HepG2 (cell line): Measurements from ENCODE around the gene WWC2. TPM values are rescaled to one million over a fixed set of nuclear protein-coding genes. Genes with fewer than 3 reads are reported as not detected.

ENCODE experiments used
- ARNT2 ChIP-seq: sonication (generic); formaldehyde crosslinking; IDR thresholded peaks from 2 replicates; pipeline ENCODE4 v1.8.0; 2022; ENCODE audit warnings: mild to moderate bottlenecking, low read depth, missing genetic modification reagents, moderate library complexity
- ASH2L ChIP-seq: fragments of 300-600, 200-600 bp; sonication (generic); IDR thresholded peaks from 2 replicates; pipeline ENCODE4 v1.7.0; 2017; ENCODE audit warnings: low read depth, mild to moderate bottlenecking, moderate library complexity, mixed read lengths, low read length; ENCODE audit not compliant: insufficient read length
- EEA1 ChIP-seq: sonication (generic); formaldehyde crosslinking; IDR thresholded peaks from 2 replicates; pipeline ENCODE4 v1.5.1; 2020; ENCODE audit warnings: mild to moderate bottlenecking, missing genetic modification reagents, borderline replicate concordance
- HCFC1 ChIP-seq: fragments of 150-350 bp; IDR thresholded peaks from 2 replicates; pipeline ENCODE4 v1.6.1; 2014; ENCODE audit warnings: low read depth, low read length
- HDAC2 ChIP-seq: sonication (generic); formaldehyde crosslinking; IDR thresholded peaks from 2 replicates; pipeline ENCODE4 v1.4.0; 2020; ENCODE audit warnings: missing genetic modification reagents
- HIVEP1 ChIP-seq: sonication (generic); formaldehyde crosslinking; IDR thresholded peaks from 2 replicates; pipeline ENCODE4 v1.4.0; 2020; ENCODE audit warnings: mild to moderate bottlenecking, missing genetic modification reagents
- HNF4G ChIP-seq, 2 experiments: sonication (generic) in 1 of 2; formaldehyde crosslinking in 1 of 2; IDR thresholded peaks; 2 replicates each; pipeline versions ENCODE4 v1.4.0 to v1.6.1; 2011 to 2020; ENCODE audit warnings: borderline replicate concordance in 2 of 2, low read depth in 2 of 2, mild to moderate bottlenecking in 2 of 2, low read length in 1 of 2, missing genetic modification reagents in 1 of 2, moderate library complexity in 1 of 2
- KDM5A ChIP-seq: fragments of 200-600 bp; sonication (generic); IDR thresholded peaks from 2 replicates; pipeline ENCODE4 v1.7.0; 2018; ENCODE audit warnings: antibody characterized with exemption, mild to moderate bottlenecking, low read length, borderline replicate concordance
- MED8 ChIP-seq: sonication (generic); formaldehyde crosslinking; IDR thresholded peaks from 2 replicates; pipeline ENCODE4 v1.8.1; 2023; ENCODE audit warnings: mild to moderate bottlenecking, missing genetic modification reagents; ENCODE audit not compliant: insufficient replicate concordance
- MEIS1 ChIP-seq: sonication (generic); formaldehyde crosslinking; IDR thresholded peaks from 2 replicates; pipeline ENCODE4 v1.9.0; 2021; ENCODE audit warnings: mild to moderate bottlenecking, missing genetic modification reagents, moderate library complexity, borderline replicate concordance
- MXI1 ChIP-seq: IDR thresholded peaks from 3 replicates; pipeline ENCODE4 v1.6.1; 2012; ENCODE audit warnings: low read depth, low read length, inconsistent platforms, borderline replicate concordance
- NFIC ChIP-seq: IDR thresholded peaks from 2 replicates; pipeline ENCODE4 v1.6.1; 2012; ENCODE audit warnings: mild to moderate bottlenecking, low read length, inconsistent platforms
- SAP130 ChIP-seq: IDR thresholded peaks from 2 replicates; pipeline ENCODE4 v1.6.1; 2016; ENCODE audit warnings: low read depth
- SIX4 ChIP-seq: sonication (generic); formaldehyde crosslinking; IDR thresholded peaks from 2 replicates; pipeline ENCODE4 v1.4.0; 2020; ENCODE audit warnings: missing genetic modification reagents
- ZFP90 ChIP-seq: sonication (generic); formaldehyde crosslinking; IDR thresholded peaks from 2 replicates; pipeline ENCODE4 v1.8.0; 2022; ENCODE audit warnings: missing genetic modification reagents, mild to moderate bottlenecking, inconsistent platforms, borderline replicate concordance
- ZNF761 ChIP-seq: sonication (generic); formaldehyde crosslinking; conservative IDR thresholded peaks from 2 replicates; pipeline ENCODE4 v1.4.0; 2020; ENCODE audit warnings: mild to moderate bottlenecking, missing genetic modification reagents
- ZNF777 ChIP-seq: sonication (generic); formaldehyde crosslinking; IDR thresholded peaks from 2 replicates; pipeline ENCODE4 v1.4.0; 2020; ENCODE audit warnings: missing genetic modification reagents
- polyA plus RNA-seq, 8 experiments: library from polyadenylated mRNA; depleted of rRNA in 3 of 8; stranded (reverse) in 7 of 8; unstranded in 1 of 8; fragments of >200 nt; fragmentation: Illumina TruSeq in 4 of 8; extraction: Trizol in 4 of 8; gene quantifications; 2 replicates each; pipeline versions ENCODE4 v1.2.1 to v1.2.3, GENCODE V29; 2011 to 2016; ENCODE audit warnings: low read depth in 4 of 8, missing spikeins in 1 of 8, mixed read lengths in 1 of 8; ENCODE audit not compliant: insufficient read depth in 1 of 8
- total RNA-seq, 5 experiments: library from RNA; depleted of rRNA; stranded (reverse); fragments of >200 nt; fragmentation: Illumina TruSeq; extraction: Trizol; gene quantifications; 2 replicates each; pipeline ENCODE4 v1.2.3, GENCODE V29; 2016; ENCODE audit warnings: low read depth in 1 of 5
- TF ChIP-seq, protein P1 (sequence below): sonication (generic); formaldehyde crosslinking; IDR thresholded peaks from 2 replicates; pipeline ENCODE4 v1.5.1; 2020; ENCODE audit warnings: mild to moderate bottlenecking, missing genetic modification reagents, borderline replicate concordance
- TF ChIP-seq, protein P2 (sequence below): sonication (generic); formaldehyde crosslinking; IDR thresholded peaks from 2 replicates; pipeline ENCODE4 v1.5.0; 2020; ENCODE audit warnings: mild to moderate bottlenecking, missing genetic modification reagents

Gene WWC2
- total and polyA plus RNA-seq, 2 of the 13 experiments (the other 11 are each of a cell fraction or from before 2014, with no cell fraction given) = 40.0 to 50.1 TPM

DNA sequence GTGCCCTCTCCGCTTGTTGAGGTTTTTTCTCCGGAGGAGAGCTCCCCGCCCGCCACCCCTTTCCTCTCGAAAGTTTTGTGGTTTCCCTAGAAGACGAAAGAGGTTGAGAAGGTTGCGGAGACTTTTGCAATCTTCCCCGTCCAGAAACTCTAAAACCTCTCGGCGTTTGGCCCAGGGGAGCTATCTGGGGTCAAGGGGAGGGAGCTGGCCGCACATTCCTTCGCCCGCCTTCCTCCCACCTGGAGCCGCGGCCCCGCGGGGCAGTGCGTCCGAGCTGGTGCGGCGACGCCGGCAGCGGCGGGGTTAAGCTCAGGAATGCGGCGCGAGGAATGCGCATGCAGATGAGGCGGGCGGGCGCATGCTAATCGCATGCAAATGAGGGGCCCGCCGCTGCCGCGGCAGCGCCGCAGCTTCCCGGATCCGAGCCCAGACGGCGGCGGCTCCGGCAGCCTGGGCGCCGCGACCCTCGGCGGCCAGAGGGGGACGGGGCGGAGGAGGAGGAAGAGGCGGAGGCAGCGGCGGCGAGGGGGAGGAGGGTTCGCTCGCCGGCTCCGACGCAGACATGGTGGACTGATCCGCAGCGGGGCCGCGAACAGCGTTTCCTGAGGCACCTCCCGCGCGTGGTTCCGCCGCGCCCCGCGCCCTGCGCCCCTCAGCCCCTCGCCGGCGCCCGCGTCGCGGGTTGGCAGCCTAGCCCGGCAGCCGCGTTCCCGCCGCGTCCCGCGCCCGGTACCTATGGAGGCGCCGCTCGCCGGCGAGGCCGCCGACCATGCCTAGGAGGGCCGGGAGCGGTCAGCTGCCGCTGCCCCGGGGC lies at the start of gene WWC2 (continued):
- TF ChIP-seq MXI1 (peak; percentile 84; the same call in 2 of the 3 replicates), NFIC (no peak), HDAC2 (CRISPR knock-in tag) (peak; percentile 82), MED8 (no peak), HNF4G (IDR thresholded peaks at IDR 0.05; ENCODE audit: borderline replicate concordance, low read depth, low read length) (peak; percentile 42; the same call in 1 of the 2 replicates), HNF4G (CRISPR knock-in tag; IDR thresholded peaks at IDR 0.05; ENCODE audit: borderline replicate concordance, low read depth) (no peak), KDM5A (peak; percentile 28; the same call in 1 of the 2 replicates), HCFC1 (peak; percentile 11; the same call in 1 of the 2 replicates), ZFP90 (CRISPR knock-in tag) (peak; percentile 21; the same call in 1 of the 2 replicates), SIX4 (peak; percentile 23; the same call in 1 of the 2 replicates), EEA1 (CRISPR knock-in tag) (no peak; the same call in 1 of the 2 replicates), ZNF777 (CRISPR knock-in tag) (peak; percentile 86), ASH2L (peak; percentile 94), HIVEP1 (peak; percentile 86), ZNF761 (0 out of 2 replicates have a peak, but pooled peaks have one; percentile 26), MEIS1 (CRISPR knock-in tag) (0 out of 2 replicates have a peak, but pooled peaks have one; percentile 57), SAP130 (CRISPR knock-in tag) (peak; percentile 94), ARNT2 (CRISPR knock-in tag) (peak; percentile 83)
- TF ChIP-seq, protein P1, sequence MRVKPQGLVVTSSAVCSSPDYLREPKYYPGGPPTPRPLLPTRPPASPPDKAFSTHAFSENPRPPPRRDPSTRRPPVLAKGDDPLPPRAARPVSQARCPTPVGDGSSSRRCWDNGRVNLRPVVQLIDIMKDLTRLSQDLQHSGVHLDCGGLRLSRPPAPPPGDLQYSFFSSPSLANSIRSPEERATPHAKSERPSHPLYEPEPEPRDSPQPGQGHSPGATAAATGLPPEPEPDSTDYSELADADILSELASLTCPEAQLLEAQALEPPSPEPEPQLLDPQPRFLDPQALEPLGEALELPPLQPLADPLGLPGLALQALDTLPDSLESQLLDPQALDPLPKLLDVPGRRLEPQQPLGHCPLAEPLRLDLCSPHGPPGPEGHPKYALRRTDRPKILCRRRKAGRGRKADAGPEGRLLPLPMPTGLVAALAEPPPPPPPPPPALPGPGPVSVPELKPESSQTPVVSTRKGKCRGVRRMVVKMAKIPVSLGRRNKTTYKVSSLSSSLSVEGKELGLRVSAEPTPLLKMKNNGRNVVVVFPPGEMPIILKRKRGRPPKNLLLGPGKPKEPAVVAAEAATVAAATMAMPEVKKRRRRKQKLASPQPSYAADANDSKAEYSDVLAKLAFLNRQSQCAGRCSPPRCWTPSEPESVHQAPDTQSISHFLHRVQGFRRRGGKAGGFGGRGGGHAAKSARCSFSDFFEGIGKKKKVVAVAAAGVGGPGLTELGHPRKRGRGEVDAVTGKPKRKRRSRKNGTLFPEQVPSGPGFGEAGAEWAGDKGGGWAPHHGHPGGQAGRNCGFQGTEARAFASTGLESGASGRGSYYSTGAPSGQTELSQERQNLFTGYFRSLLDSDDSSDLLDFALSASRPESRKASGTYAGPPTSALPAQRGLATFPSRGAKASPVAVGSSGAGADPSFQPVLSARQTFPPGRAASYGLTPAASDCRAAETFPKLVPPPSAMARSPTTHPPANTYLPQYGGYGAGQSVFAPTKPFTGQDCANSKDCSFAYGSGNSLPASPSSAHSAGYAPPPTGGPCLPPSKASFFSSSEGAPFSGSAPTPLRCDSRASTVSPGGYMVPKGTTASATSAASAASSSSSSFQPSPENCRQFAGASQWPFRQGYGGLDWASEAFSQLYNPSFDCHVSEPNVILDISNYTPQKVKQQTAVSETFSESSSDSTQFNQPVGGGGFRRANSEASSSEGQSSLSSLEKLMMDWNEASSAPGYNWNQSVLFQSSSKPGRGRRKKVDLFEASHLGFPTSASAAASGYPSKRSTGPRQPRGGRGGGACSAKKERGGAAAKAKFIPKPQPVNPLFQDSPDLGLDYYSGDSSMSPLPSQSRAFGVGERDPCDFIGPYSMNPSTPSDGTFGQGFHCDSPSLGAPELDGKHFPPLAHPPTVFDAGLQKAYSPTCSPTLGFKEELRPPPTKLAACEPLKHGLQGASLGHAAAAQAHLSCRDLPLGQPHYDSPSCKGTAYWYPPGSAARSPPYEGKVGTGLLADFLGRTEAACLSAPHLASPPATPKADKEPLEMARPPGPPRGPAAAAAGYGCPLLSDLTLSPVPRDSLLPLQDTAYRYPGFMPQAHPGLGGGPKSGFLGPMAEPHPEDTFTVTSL (CRISPR knock-in tag) = no peak
- TF ChIP-seq, protein P2, sequence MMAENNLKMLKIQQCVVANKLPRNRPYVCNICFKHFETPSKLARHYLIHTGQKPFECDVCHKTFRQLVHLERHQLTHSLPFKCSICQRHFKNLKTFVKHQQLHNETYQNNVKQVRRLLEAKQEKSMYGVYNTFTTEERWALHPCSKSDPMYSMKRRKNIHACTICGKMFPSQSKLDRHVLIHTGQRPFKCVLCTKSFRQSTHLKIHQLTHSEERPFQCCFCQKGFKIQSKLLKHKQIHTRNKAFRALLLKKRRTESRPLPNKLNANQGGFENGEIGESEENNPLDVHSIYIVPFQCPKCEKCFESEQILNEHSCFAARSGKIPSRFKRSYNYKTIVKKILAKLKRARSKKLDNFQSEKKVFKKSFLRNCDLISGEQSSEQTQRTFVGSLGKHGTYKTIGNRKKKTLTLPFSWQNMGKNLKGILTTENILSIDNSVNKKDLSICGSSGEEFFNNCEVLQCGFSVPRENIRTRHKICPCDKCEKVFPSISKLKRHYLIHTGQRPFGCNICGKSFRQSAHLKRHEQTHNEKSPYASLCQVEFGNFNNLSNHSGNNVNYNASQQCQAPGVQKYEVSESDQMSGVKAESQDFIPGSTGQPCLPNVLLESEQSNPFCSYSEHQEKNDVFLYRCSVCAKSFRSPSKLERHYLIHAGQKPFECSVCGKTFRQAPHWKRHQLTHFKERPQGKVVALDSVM (CRISPR knock-in tag) = peak; percentile 44; the same call in 1 of the 2 replicates
